WTC11 (cell line): Measurements from ENCODE around the gene INS. TPM values are rescaled to one million over a fixed set of nuclear protein-coding genes. Genes with fewer than 3 reads are reported as not detected.

Experiments
- ATAC-seq: fragments of 200-7000 bp; cut with Tn5 transposase; 2 replicates; pipeline ENCODE4 v1.10.0; 2021; ENCODE audit warnings: mild to moderate bottlenecking, moderate library complexity
- CTCF ChIA-PET: fragments of 300-600 bp; sonication (Branson Sonifier 250); formaldehyde crosslinking; loops from one replicate; lab custom pipeline; 2021; ENCODE audit warnings: antibody characterized with exemption; lab: Charles Lee
- POLR2A ChIA-PET: fragments of 350-600 bp; sonication (Branson Sonifier 250); formaldehyde crosslinking; loops from one replicate; lab custom pipeline; 2021; ENCODE audit warnings: antibody characterized with exemption; lab: Charles Lee
- DNase-seq: peaks from one replicate; pipeline ENCODE4 v3.0.0; 2021; ENCODE audit warnings: low spot score
- H3K27ac Mint-ChIP-seq: 2 replicates; pipeline ENCODE4 v1.8.0; 2021; ENCODE audit warnings: mixed read lengths
- H3K27me3 Mint-ChIP-seq: 2 replicates; pipeline ENCODE4 v1.8.0; 2021; ENCODE audit warnings: low read depth, mild to moderate bottlenecking, moderate library complexity, mixed read lengths
- H3K36me3 Mint-ChIP-seq: 2 replicates; pipeline ENCODE4 v1.8.0; 2021; ENCODE audit warnings: mixed read lengths
- H3K4me1 Mint-ChIP-seq: 2 replicates; pipeline ENCODE4 v1.8.0; 2022; ENCODE audit warnings: mixed read lengths
- H3K4me3 Mint-ChIP-seq: 2 replicates; pipeline ENCODE4 v1.8.0; 2021; ENCODE audit warnings: mild to moderate bottlenecking, moderate library complexity, mixed read lengths
- H3K9me3 Mint-ChIP-seq: 2 replicates; pipeline ENCODE4 v1.8.0; 2021; ENCODE audit warnings: mixed read lengths
- AFF4 ChIP-seq: sonication (generic); formaldehyde crosslinking; IDR thresholded peaks from 2 replicates; pipeline ENCODE4 v1.8.1; 2023; ENCODE audit warnings: mild to moderate bottlenecking, missing genetic modification reagents, borderline replicate concordance
- ARID4B ChIP-seq: sonication (generic); formaldehyde crosslinking; IDR thresholded peaks from 2 replicates; pipeline ENCODE4 v1.8.0; 2023; ENCODE audit warnings: missing genetic modification reagents, mild to moderate bottlenecking, borderline replicate concordance
- ATF1 ChIP-seq: sonication (generic); formaldehyde crosslinking; IDR thresholded peaks from 2 replicates; pipeline ENCODE4 v1.8.1; 2023; ENCODE audit warnings: mild to moderate bottlenecking, moderate library complexity, missing genetic modification reagents
- FOXJ3 ChIP-seq: sonication (generic); formaldehyde crosslinking; IDR thresholded peaks from 2 replicates; pipeline ENCODE4 v1.9.0; 2021; ENCODE audit warnings: missing genetic modification reagents, mild to moderate bottlenecking, borderline replicate concordance
- GABPB1 ChIP-seq: sonication (generic); formaldehyde crosslinking; IDR thresholded peaks from 2 replicates; pipeline ENCODE4 v1.8.1; 2023; ENCODE audit warnings: mild to moderate bottlenecking, missing genetic modification reagents
- GRHL2 ChIP-seq: fragments of 250-450 bp; sonication (Bioruptor Pico); IDR thresholded peaks from 2 replicates; pipeline ENCODE4 v1.8.0; 2022; ENCODE audit warnings: mild to moderate bottlenecking, moderate library complexity; ENCODE audit not compliant: insufficient replicate concordance, severe bottlenecking
- MXD4 ChIP-seq: fragments of 250-450 bp; sonication (Bioruptor Pico); IDR thresholded peaks from 2 replicates; pipeline ENCODE4 v1.8.0; 2021; ENCODE audit warnings: mild to moderate bottlenecking, moderate library complexity, borderline replicate concordance
- NFE2L1 ChIP-seq: sonication (generic); formaldehyde crosslinking; IDR thresholded peaks from 2 replicates; pipeline ENCODE4 v1.8.1; 2023; ENCODE audit warnings: missing genetic modification reagents
- PRRX2 ChIP-seq: fragments of 250-450 bp; sonication (Bioruptor Pico); IDR thresholded peaks from 2 replicates; pipeline ENCODE4 v1.8.0; 2021; ENCODE audit warnings: mild to moderate bottlenecking
- SMAD3 ChIP-seq: sonication (generic); formaldehyde crosslinking; IDR thresholded peaks from 2 replicates; pipeline ENCODE4 v1.8.0; 2022; ENCODE audit warnings: missing genetic modification reagents, mild to moderate bottlenecking, borderline replicate concordance
- SMAD4 ChIP-seq: sonication (generic); formaldehyde crosslinking; IDR thresholded peaks from 2 replicates; pipeline ENCODE4 v1.8.0; 2022; ENCODE audit warnings: mild to moderate bottlenecking, missing genetic modification reagents
- TEAD4 ChIP-seq: sonication (generic); formaldehyde crosslinking; IDR thresholded peaks from 2 replicates; pipeline ENCODE4 v1.8.0; 2022; ENCODE audit warnings: mild to moderate bottlenecking, missing genetic modification reagents
- ZNF121 ChIP-seq: sonication (generic); formaldehyde crosslinking; IDR thresholded peaks from 2 replicates; pipeline ENCODE4 v1.8.0; 2023; ENCODE audit warnings: missing genetic modification reagents
- ZNF232 ChIP-seq: sonication (generic); formaldehyde crosslinking; IDR thresholded peaks from 2 replicates; pipeline ENCODE4 v1.8.0; 2022; ENCODE audit warnings: mild to moderate bottlenecking, missing genetic modification reagents
- ZNF317 ChIP-seq: sonication (generic); formaldehyde crosslinking; IDR thresholded peaks from 2 replicates; pipeline ENCODE4 v1.8.1; 2023; ENCODE audit warnings: low read depth, mild to moderate bottlenecking, moderate library complexity, missing genetic modification reagents, borderline replicate concordance
- ZNF423 ChIP-seq: fragments of 250-450 bp; sonication (Bioruptor Pico); IDR thresholded peaks from 2 replicates; pipeline ENCODE4 v2.1.2; 2022; ENCODE audit warnings: mild to moderate bottlenecking, moderate library complexity
- ZNF512 ChIP-seq: sonication (generic); formaldehyde crosslinking; IDR thresholded peaks from 2 replicates; pipeline ENCODE4 v1.8.1; 2022; ENCODE audit warnings: missing genetic modification reagents, borderline replicate concordance
- total RNA-seq: library from RNA; stranded (reverse); gene quantifications from 3 replicates; pipeline ENCODE4 v1.2.3, GENCODE V29; 2021
- TF ChIP-seq, protein P1 (sequence below): sonication (generic); formaldehyde crosslinking; IDR thresholded peaks from 2 replicates; pipeline ENCODE4 v1.8.0; 2022; ENCODE audit warnings: mild to moderate bottlenecking, missing genetic modification reagents

The INS gene
- total RNA-seq, 1 experiment from 2014 or later, result not detected

DNA sequence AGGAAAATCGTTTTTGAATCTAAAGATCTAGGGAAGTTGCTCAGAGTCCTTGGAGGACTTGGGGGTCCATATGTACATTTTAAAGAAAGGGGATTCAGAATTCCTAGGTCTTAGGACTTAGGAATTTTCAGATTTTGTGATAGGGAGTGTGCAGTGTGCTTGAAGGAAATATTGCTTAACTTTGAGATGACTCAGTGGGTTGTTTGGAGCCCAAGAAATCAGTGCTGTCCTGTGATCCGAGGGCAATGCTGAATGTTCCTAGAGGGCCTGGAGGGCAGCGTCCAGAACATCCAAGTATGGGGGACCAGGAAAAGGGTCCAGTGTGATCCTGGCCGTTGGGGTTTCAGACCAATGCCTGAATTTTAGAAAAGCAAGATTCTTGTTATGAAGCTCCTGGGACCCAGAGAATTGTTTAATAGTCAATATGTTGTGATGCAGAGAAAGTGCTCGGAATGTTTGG lies 18.7 kb downstream of the INS start (continued):
- TF ChIP-seq MXD4 (CRISPR knock-in tag), result no peak
- TF ChIP-seq ATF1 (CRISPR knock-in tag), result no peak
- no peak for TF ChIP-seq GRHL2

DNA sequence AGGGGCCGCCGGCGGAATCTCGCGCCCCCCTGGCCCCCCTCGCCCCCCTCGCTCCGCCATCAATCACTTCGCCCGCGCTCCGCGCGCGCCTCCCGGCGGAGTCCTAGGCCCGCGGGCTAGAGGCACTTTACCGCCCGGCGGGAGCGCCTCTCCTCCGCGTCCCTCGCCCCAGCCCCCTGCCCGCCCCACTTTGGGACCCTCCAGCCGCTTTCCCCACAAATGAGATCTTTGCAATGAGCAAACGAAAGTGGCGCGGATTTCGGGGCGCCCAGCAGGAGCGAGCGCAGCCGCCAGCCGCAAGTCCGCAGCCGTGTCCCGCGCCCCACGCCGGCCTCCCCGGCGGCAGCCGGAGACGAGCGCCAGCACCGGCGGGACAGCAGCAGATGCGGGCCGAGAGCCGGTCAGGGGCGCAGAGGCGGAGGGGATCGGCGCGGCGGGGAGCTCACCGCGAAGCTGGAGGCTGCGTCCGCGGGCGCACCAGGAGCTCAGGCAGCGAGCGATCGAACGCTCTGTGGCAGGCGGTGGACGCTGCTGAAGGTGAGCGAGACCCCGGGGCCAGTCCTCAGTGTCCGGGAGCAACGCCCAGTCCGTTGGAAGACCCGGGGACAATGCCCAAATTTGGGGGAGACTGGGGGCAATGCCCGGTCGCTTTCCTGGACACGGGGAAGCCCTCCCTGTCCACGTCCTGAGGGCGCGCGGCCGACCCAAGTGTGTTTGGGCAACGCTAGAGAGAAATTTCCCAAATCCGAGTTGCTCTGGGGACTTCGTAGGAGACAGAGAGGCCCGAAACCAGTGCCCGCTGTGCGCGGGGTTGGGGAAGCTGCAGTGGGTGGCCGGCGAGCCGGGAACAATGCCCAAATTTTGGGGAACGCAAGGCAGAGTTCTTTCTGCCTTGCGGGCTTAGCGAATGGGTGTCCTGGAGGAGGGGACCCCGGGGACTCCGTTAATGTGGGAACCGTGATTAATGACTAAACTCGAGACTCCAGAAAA lies 20.3 kb downstream of the INS start:
- Mint-ChIP-seq H3K9me3 (no peaks in the 10 kb centered on the region), H3K27me3 (peaks cover 88% of the 10 kb centered on the region), H3K27ac (no peak overlapping the region), H3K4me1 (peaks cover 15% of the 10 kb centered on the region), H3K36me3 (peaks cover 5% of the 10 kb centered on the region), H3K4me3 (peak overlapping the region; percentile 19)
- POLR2A ChIA-PET, result no interaction called here
- ATAC-seq (peak; percentile 2; the same call in 1 of the 2 replicates), DNase-seq (peak; percentile 55)
- TF ChIP-seq ZNF423 (0 out of 2 replicates have a peak, but pooled peaks have one; percentile 20), FOXJ3 (CRISPR knock-in tag) (no peak)
- TF ChIP-seq, protein P1, sequence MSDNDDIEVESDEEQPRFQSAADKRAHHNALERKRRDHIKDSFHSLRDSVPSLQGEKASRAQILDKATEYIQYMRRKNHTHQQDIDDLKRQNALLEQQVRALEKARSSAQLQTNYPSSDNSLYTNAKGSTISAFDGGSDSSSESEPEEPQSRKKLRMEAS (CRISPR knock-in tag), result no peak
- CTCF ChIA-PET, result interaction anchor here (1.1 to 9.5 kb wide), 8 partner anchors 10 to 308 kb away, joined by 3 to 101 read pairs (median 8); no protein-coding TSS in a partner anchor

- H3K4me3 Mint-ChIP-seq, result peak overlapping the region; percentile 43
- CTCF ChIA-PET, result interaction anchor here (0.6 to 9.5 kb wide), 9 partner anchors 11 to 307 kb away, joined by 3 to 101 read pairs (median 8); no protein-coding TSS in a partner anchor
These were observed 21.2 kb downstream of the INS start for GRCh38 chr11:2139621-2140337.

More at GRCh38 chr11:2139621-2140337, 21.2 kb downstream of the INS start:
- DNase-seq (no peak), ATAC-seq (peak; percentile 14; the same call in 1 of the 2 replicates)
- Mint-ChIP-seq H3K4me1 (peaks cover 15% of the 10 kb centered on the region), H3K27ac (no peak overlapping the region), H3K27me3 (peaks cover 88% of the 10 kb centered on the region), H3K36me3 (peaks cover 5% of the 10 kb centered on the region), H3K9me3 (no peaks in the 10 kb centered on the region)
- TF ChIP-seq ATF1 (CRISPR knock-in tag) (no peak), ZNF232 (CRISPR knock-in tag) (no peak), ARID4B (CRISPR knock-in tag) (no peak), NFE2L1 (no peak), ZNF121 (CRISPR knock-in tag) (no peak), PRRX2 (no peak), SMAD3 (CRISPR knock-in tag) (no peak), GABPB1 (CRISPR knock-in tag) (no peak), ZNF512 (no peak), AFF4 (CRISPR knock-in tag) (no peak), ZNF317 (CRISPR knock-in tag) (no peak), TEAD4 (CRISPR knock-in tag) (no peak), SMAD4 (no peak)
- POLR2A ChIA-PET, result no interaction called here
